Heart left ventricle (tissue), 13 donors: ENCODE data around the gene EPB41L2.

Experiments
- CTCF ChIP-seq, 12 donors: fragments of 200-600 bp; sonication (generic) in 4 of 12; IDR thresholded peaks; one replicate each; pipeline versions ENCODE4 v1.5.0 to v1.8.0; 2018 to 2022; ENCODE audit warnings: antibody characterized with exemption in 12 of 12, mild to moderate bottlenecking in 5 of 12
- POLR2A ChIP-seq, 2 donors: fragments of 450-650 bp; IDR thresholded peaks; one replicate each; pipeline ENCODE4 v1.6.1; 2017; ENCODE audit warnings: antibody characterized with exemption in 2 of 2, mild to moderate bottlenecking in 2 of 2, moderate library complexity in 2 of 2
- donor health status: ischemic (EF 13 %, LVEDD 7.1; RV severe dilation, severe dysfunction).
- donor health status: DM: no; HTN: yes; CAD: no.
- donor health status: DM: no; HTN: no; CAD: no.
- donor health status: ischemic (EF 25% LVEDD 6.9; RV normal size, moderate dysfunction).
- donor health status: ischemic (EF 25% LVEDD 5.7; RV mildly dilated, moderate dysfunction).
- donor health status: ischemic (EF 35%, LVEDD 5.7; RV mildly dilated, moderate dysfunction).
- donor health status: nonischemic (EF 11% LVEDD 7.7; RV severe dilation, severe dysfunction).
- donor health status: DM: yes; HTN: yes; CAD: no.
- donor health status: PGD.
- donor health status: ischemic (EF 29% LVEDD 5.4; RV normal size, mild dysfunction).
- donor health status: nonischemic (EF 23%, LVEDD 6.1; RV moderate dilation, normal function).

- no peak for TF ChIP-seq CTCF (IDR thresholded peaks at IDR 0.05)
- no peak for TF ChIP-seq POLR2A (IDR thresholded peaks at IDR 0.05)
These were observed 47.9 kb downstream of the EPB41L2 start for GRCh38 chr6:131015025-131015591.
